ENCODE results near the gene GYG1.
A peak's percentile ranks its signal among the peaks of the same experiment; 100 is the strongest.
"Not testable (repeated sequence)": the region's sequence is repeated elsewhere in the genome, so short reads cannot be mapped to it uniquely, and the experiment has no call there.

The GYG1 gene

DNA sequence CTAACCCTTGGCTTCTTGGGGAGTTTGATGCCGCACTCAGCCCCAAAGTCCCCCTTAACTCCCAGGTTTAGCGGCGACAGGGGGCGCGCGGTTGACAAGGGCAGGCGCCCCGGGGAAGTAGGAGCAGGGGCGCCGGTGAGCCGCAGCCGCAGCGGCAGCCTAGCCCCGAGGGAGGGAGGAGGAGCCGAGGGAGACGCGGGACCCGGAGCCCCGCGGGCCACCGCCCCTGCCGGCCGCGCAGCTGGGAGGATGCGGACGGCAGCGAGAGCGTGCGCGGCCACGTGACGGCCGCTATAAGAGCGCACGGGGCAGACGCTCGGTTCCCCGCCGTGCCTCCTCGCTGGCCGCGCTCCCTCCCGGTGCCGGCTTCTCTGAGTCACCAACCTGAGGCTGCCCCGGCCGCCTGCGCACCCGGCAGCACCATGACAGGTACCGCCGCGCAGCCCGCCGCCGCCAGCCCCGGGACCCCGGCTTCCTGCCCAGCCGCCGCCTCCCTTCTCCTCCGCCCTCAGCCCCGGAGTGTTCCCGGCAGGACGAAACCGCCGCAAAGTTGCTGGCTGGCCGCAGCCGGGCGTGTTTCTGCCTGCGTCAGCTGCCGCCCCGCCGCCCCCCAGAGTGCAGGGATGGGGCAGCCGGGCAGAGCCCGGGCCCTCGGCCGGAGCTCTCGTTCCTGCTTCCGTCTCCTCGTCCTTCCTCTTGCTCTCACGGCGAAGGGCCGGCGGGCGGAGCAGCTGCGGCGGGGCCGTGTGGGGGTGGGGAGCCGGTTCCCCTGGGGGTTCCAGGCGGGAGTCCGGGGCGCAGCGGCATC lies at the start of gene GYG1:
GYG1 (plus strand) TSS at position 322 of the 808 bp plus-strand sequence; CDS start at position 423, 101 bp downstream.
- DNase-seq (ENCODE audit: low spot score), result peak; percentile 69

DNA sequence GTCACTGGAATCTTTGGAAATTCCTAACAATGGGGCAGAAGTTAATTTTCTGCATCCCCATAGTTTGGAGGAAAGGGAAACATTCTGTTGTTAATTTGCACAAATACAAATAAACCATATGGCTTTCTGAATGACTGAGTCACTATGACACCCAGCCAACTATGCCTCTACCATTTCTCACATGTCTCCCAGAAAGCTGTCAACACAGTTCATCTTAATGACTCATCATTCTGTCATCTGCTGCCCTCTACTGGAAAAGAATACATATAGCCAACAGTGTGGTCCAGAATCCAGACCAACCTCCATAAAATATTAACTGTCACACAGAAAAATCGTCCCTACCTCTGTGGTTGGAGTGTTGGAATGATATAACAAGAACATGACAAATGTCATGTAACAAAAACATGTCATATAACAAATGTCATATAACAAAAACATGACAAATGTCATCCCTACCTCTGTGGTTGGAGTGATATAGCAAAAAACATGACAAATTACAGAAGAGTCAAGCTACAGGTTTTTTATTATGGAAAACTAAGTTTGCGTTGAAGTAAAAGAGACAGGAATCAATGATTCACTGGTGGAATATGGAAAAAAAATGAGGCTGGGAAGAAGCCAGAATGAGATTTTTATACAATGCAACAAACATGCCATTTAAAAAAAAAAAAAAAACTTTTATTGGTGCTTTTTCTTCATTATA lies 47.7 kb upstream of the GYG1 start:
- peak; percentile 94 for DNase-seq (ENCODE audit: low spot score)

DNA sequence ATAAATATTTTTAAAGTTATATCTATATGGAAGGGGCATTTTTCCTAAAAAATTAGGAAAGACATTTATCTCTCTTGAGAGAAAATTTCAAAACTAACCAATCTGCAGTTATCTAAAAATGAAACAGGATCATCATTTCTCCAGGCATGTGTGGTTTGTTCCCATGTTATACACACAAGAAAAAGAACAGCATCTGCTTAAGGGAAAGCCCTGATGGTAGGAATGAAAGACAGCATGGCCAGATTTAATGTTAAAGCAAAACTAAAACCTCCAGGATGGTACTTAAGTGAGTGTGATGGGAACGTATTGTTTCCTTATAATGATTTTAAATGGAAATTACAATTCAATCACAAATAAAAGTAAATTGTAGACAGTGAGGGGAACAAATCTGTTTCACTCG lies 46.2 kb upstream of the GYG1 start:
- DNase-seq (ENCODE audit: low spot score), result no peak

DNA sequence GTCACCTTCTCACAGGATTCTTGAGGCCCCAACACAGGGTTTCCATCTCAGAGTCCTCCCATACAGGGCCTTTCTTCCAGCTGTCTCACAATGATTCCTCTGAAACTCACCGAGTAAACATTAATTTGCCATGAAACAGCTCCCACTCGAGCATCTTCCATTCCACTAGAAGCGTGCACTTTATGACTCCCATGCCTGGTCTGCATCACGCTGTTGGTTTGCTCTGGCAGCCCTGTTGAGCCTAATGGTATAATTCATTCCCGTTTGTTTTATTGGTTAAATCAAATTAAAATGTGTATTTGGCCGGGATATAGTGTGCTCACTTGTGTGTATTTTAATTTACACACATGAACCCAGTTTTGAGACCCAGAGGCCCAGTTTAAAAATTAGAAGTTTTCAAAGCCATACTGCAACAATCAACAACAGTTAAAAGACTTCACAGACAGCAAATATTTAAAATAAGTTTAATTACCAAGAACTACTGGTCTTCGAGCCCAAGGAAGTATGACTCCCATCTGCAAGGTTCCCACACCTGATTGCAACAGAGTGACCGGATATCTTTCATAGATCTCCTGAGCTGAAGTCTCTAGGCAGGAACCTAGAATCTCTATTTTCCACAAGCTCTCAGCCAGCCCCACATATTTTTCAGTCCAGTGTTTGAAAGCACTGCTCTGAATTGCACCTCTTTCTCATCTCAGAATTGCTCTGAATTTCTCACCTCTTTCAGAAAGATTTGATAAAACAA lies 42.3 kb upstream of the GYG1 start:
- no peak for DNase-seq (ENCODE audit: low spot score)

DNA sequence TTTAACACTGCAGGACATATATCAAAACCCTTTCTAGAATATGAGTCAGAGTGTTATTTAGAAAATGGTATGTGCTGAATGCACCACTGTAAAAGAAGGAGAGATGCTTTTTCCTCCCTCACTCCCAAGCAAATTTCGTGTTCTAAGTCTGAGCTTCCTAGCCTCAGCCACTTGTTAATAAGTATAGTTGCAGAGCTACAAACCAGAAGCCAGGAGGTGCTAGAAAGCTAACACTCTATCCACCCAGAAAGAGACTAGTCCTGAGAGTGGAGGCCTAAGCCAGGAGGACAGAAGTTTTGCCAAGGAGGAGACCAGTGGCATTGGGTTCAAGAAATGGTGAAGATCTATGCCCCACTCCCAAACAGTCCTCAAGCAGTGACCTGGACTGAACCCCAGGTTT lies 40.5 kb upstream of the GYG1 start:
- DNase-seq (ENCODE audit: low spot score), result no peak

DNA sequence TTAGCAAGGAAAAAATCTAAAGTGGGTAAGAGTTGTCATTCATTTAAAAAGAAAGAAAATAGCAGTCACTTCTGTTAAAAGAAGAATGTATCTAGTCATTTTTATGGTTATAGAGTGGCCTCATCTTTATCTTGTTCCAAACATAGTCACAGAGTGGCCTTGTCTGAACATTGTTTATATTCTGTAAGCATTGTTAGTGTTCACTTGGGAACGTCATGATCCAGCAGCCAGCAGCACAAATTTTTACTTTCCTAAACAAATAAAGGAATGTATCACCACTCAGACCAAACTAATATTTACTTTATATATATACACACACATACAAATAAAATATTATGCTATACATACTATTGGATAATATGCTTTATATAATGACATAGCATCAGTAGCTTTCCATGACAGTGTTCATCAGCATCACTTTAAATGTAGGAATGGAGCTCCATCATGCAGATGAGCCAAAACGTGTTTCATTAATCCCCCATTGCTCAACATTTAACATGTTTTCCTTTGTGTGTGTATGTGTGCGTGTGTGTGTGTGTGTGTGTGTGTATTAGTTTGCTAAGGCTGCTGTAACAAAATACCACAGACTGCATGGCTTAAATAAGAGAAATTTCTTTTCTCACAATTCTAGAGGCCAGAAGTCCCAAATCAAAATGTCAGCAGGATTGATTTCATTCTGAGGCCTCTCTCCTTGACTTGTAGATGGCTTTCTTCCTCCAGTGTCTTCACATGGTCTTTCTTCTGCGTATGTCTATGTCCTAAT lies 39.6 kb upstream of the GYG1 start:
- DNase-seq (ENCODE audit: low spot score), result no peak

DNA sequence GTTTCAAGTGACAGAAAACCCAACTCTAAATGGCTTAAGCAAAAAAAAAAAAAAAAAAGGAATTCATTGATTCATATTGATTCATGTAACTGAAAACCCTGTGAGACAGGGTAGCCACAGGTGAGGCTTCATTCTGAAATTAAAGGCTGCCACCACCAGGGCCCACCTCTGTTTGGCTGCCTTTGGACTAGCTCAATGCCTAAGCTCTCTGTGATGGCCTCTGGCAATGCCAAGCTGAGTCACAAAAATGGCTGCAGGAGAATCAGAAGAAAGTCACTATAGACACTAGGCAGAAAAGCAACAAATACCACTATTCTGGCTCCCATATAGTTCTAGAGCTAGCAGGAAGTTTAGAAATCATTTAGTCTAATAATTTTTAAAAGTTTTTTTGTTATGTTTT lies 38.2 kb upstream of the GYG1 start:
- DNase-seq (ENCODE audit: low spot score), result no peak

DNA sequence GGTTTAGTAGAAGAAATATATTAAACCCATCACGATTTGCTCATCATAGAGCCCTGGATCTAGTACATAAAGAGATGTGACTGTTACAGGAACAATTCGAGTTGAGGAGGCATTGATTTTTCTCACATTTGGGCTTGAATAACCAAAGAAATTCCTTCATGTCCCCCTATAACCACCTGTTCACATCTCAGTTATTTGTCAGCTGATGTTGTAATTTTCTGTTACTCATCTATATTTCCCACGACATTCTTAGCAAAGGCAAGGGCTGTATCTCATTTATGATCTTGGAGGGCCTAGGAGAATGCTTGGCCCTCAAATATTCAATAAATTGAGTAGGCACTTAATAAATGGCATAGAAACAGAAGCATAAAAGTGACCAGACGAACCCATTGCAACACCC lies 36.4 kb upstream of the GYG1 start:
- no peak for DNase-seq (ENCODE audit: low spot score)

DNA sequence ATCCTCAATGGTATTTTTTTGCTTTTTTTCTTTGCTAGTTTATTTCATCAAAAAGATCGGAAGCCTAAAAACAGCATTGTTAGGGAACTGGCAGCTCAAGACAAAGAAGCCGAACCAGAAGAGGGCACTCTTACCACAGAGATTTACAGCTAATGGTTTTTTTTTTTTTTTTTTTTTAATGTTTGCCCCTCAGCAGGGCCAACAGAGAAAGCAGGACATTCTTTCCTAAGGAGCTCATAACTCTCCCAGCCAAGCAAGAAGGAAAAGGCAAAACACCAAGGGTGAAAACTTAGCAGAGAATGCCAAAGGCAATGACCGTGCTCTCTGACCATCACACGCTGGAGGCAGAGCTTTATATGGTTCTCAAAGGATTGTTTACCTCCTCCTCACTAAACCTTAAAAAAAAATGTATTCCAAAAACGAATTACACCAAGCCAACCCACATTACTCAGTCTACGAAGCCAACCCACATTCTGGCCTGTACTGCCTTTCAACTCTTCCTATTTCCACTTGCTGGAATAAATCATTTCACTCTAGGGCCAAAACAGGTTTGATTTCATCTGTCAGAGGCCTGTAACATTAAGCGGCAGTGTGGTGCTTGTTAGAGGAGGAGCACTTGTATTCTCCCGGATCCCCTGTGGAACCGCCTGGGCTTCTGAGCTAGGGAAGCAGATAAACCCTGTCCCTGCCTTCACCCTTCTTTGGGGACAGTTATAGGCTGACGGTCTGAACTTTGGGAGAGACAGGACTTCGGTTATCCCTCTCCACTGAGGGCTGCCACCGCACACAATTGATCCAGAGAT lies 35.6 kb upstream of the GYG1 start:
- DNase-seq (ENCODE audit: low spot score), result peak; percentile 75

DNA sequence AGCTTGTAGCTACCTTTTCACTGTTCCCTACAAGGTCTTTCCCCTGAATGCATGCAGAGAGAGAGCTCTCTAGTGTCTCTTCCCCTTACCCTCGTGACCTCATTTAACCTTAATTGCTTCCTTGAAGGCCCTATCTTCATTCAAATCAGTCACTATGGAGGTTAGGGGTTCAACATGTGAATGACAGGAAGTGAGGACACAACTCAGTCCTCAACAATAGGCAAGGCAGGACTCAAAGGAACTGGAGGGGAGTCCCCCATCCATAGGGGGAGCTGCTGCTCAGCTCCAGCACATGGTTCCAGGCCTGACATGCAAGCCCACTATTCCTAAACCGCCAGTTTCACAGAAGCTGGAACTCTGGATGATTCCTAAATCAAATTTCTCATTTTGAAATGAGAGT lies 33.8 kb upstream of the GYG1 start:
- no peak for DNase-seq (ENCODE audit: low spot score)

DNA sequence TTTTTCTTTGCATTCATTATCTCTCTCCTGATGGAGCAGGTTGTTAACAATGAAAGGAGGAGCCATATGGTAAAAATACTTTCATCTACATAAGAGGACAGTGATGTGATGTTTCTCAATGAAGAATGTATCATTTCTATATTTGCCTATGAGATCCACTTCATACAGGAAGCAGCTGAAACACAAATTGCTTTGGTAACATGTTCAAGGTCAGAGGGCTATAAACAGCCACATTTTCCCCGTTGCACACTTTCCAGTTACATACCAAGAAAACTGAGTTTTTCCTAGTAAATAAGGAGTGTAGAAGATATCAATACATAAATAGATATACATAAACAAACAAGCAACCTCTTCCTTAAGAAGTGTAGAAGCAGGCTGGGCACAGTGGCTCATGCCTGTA lies 32.6 kb upstream of the GYG1 start:
- DNase-seq (ENCODE audit: low spot score), result no peak

DNA sequence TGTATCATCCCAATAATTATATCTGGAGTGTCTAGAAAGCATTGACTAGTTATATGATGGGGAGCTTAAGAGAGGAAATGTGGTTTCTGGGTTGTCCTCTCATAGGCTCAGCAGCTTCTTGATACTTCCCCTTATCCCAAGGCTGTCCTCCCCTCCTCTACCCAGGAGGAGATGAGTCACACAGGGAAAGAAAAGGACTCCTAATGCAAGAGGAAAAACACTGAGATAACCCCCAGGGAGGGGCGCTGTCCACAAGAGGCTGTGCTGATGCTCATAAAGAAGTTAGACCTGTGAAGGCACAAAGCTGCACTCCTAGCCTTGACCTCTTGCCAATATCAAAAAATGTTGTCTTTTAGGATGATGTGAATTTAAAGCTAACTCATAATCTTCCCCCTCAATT lies 28.8 kb upstream of the GYG1 start:
- DNase-seq (ENCODE audit: low spot score), result no peak

DNA sequence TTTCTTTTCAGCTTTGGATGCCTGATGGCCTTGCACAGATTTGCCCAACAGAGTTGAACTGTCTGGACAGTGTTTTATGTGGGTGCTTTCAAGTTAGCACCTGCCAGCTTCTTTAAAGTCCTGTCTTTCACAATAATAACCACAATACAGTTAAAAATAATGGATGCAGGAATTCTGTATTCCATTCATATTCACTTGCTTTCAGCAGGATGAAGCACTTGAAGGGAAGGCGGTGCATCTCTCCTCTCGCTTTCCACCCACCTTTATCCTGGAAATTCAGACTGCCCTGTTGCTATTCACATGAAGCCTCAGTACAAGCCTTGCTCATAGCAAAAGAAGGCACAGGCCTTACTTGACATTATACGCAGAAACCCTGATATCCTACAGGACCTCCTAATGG lies 26.5 kb upstream of the GYG1 start:
- DNase-seq (ENCODE audit: low spot score), result no peak

DNA sequence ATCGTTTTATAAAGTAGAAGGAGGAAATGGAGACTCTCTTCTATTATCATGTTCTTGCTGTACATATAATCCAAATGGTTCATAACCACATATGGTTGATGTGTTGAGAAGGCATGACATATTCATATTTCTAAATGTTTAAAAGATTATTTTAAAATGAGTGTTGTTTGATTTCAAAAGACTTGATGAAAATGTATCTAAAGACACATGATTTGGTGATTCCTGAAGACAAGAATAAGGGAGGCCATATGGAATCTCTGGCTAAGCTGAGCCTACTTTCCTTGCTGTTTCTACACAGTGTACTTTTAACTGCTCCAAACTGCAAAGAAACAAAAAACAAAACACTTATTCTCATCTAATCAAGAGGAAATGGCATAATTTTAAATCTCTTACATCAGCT lies 23.0 kb upstream of the GYG1 start:
- no peak for DNase-seq (ENCODE audit: low spot score)

DNA sequence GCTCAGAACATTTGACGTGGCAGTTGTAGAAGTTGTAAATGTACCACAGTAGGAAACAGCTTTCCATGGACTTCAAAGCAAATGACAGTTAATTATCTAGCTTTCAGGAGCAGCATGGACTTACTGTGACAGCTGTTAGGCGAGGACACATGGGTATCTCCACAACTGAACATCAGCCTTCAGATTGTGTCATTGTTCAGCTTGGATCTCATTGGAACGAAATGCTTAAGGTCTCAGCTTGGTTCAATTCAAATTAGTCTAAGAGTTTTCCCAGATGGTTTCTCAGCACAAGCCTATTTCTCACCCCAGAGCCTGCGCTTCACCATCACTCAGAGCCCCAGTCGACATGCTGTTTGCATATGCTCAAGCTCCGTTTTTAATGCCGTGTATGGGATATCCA lies 21.1 kb upstream of the GYG1 start:
- no peak for DNase-seq (ENCODE audit: low spot score)

DNA sequence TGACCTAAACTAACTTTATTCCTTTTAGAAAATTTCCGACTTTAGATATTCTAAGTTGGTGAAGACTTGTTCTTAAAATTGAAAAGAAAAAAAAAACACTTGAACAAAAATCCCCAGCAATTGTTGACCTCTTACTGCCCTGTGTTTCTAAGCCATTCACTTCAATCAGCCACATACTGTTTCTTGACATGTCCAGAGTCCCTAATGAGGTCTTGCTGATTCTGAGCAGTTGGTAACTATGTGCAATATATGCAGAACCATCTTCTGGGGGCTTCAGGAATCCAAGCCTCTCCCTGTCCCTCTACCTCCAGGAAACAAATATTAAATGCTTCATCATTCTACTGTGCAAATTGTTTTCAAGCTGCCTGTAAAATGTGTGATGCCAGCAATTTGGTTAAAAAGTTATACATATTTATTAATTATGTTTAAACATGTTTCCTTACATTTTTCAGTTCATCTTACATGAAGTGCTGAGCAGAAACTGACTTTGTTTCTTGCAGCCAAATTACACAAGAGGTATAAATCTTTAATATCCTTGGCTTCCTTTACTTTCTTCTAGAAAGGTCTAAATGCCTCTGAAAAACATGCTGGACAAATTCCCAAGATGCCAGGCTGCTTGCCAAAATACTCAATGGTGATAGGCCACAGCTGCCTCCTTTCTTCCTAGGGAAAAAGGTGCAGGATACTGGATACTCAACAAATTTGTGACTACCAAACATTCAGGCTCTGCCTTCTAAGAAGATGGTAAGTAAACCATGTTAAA lies 19.8 kb upstream of the GYG1 start:
- no peak for DNase-seq (ENCODE audit: low spot score)

DNA sequence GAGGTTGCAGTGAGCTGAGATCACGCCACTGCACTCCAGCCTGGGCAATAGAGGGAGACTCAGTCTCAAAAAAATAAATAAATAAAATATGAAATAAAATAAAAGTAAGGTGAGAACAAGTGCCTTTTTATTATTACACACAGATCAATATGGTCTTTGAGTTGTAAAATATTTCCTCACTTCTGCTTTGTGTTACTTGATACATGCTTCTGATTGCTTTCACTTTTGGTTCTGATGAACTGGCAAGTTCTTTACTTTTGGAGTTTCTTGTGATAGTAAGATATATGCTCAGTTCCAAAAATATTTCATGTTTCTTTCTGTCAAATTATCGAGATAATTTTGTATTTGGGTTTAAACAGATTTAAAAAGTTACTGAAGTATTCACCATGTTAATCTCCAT lies 16.6 kb upstream of the GYG1 start:
- no peak for DNase-seq (ENCODE audit: low spot score)

DNA sequence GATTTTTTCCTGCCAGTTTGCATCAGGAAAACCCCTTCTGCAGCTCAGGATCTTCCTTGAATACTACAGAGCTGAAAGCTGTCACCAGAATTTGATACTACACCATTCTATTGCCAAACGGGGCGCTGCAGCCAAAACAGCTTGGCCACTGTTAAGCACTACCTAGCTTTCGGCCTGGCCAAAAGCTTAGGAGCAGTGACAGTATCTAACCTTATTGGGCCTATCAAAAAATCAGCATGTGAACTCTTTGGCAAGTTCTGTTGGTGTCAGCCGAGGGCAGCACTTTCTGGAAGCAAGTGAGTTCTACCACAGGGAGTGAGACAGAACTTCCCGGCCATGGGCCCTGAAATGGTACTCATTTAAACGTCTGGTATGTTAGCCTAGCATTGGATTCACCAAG lies 16.1 kb upstream of the GYG1 start:
- DNase-seq (ENCODE audit: low spot score), result no peak

DNA sequence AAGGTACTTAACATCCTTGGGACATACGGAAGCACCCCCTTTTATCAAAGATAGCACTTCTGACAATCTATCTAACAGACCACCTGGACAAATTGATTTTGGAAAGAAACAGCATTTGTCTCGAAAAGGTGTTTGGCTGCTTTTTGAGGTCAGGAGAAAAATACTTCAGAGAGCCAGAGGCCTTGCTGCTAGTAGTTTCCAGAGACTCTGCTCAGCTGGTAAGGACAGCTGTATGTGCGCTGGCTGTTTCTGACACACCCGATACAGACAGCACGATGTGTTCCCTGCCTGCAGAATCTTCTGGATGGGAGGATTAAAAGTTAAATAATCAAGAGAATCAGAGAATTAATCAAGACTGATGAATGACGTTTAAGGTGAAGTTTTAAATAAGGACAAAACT lies 15.6 kb upstream of the GYG1 start:
- DNase-seq (ENCODE audit: low spot score), result no peak

DNA sequence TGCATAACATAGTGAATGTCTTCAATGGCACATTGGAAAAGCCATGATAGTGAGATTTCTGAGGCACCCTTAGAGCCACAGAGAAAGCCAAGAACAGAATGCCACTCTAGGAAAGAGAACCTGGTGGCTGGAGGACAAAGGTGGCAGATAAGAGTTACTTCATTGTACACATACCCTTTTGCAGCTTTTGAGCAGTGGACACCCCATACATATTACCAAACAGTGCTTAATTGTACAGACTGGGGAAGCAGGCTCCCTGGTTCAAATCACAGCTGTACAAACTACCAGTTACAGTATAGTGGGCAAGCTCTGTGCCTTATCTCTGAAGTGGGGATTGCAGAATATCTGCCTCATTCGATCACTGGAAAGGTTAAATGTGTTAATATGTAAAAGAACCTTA lies 10.1 kb upstream of the GYG1 start:
- DNase-seq (ENCODE audit: low spot score), result no peak

DNA sequence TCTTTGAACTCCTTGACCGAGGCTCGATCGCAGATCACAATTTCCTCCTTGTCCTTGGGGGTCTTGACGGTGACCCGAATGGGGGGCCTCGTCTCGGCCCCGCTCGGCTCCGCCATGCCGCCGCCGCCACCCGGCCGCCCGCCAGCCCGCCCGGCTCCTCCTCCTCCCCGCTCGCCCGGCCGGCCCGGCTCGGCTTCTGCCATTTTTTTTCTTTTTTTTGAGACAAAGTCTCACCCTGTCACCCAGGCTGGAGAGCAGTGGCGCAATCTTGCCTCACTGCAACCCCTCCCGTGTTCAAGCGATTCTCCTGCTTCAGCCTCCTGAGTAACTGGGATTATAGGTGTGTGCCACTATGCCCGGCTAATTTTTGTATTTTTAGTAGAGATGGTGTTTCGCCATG lies 3.8 kb upstream of the GYG1 start:
- not testable (repeated sequence) for DNase-seq (ENCODE audit: low spot score)
